ENCODE data around the gene ETFA. TPM values are rescaled to one million over a fixed set of nuclear protein-coding genes. Genes with fewer than 3 reads are reported as not detected.

Gene ETFA
- total and polyA plus RNA-seq, 9 of the 15 experiments (the other 6 are each of a cell fraction or from before 2014, with no cell fraction given), result 130 to 543 (median 232) TPM

- FAIRE-seq, result peak; percentile 26
- intact Hi-C loops (cut with micrococcal nuclease), result no loop called here
- TF ChIP-seq CHD1 (IDR thresholded peaks at IDR 0.05; ENCODE audit: low read length) (peak; percentile 76), EGR1 (conservative IDR thresholded peaks at IDR 0.05) (peak; percentile 66), VEZF1 (CRISPR knock-in tag; IDR thresholded peaks at IDR 0.05) (peak; percentile 55), BACH1 (tag; IDR thresholded peaks at IDR 0.05) (no peak), SAP30 (IDR thresholded peaks at IDR 0.05; ENCODE audit: borderline replicate concordance, insufficient read depth, low read depth, low read length, poor library complexity, severe bottlenecking) (peak; percentile 5), SMARCE1 (IDR thresholded peaks at IDR 0.05) (0 out of 2 replicates have a peak, but pooled peaks have one; percentile 19), HNRNPH1 (optimal IDR thresholded peaks at IDR 0.05; ENCODE audit: low read depth, low read length) (no peak), NR3C1 (CRISPR knock-in tag; IDR thresholded peaks at IDR 0.05) (no peak), PHB (CRISPR knock-in tag; IDR thresholded peaks at IDR 0.05) (no peak), ELF1 (tag; IDR thresholded peaks at IDR 0.05) (0 out of 2 replicates have a peak, but pooled peaks have one; percentile 3), REST (IDR thresholded peaks at IDR 0.05; ENCODE audit: borderline replicate concordance) (no peak), REST (CRISPR knock-in tag; IDR thresholded peaks at IDR 0.05; ENCODE audit: low read depth) (no peak)
Measured at GRCh38 chr15:76310475-76311099, 682 bp downstream of the ETFA start.

More at GRCh38 chr15:76310475-76311099, 682 bp downstream of the ETFA start:
- 0% methylated on average over 14 of the region's 16 CpGs for WGBS (ENCODE audit: insufficient coverage, low coverage, missing lambda C conversion rate)
- Histone ChIP-seq H3K27ac (ENCODE audit: extremely low read depth, low read depth, low read length) (peak overlapping the region; percentile 96), H3K4me3 (peak overlapping the region; percentile 97), H4K20me1 (replicated peaks; ENCODE audit: control insufficient read depth, insufficient read depth, low read length) (no peaks in the 10 kb centered on the region; the same call in 1 of the 2 replicates), H3K9me3 (replicated peaks; ENCODE audit: control insufficient read depth, insufficient read depth, low read depth, low read length) (no peaks in the 10 kb centered on the region), H3K9ac (ENCODE audit: insufficient read depth in 1 of 2, low read depth in 2 of 2, low read length in 2 of 2) (peak overlapping the region; percentile 98 to 99), H3K36me3 (ENCODE audit: control insufficient read depth, insufficient read depth, low read length) (peaks cover 14% of the 10 kb centered on the region; the same call in 2 of the 3 replicates), H3K27me3 (ENCODE audit: control insufficient read depth in 2 of 2, insufficient read depth in 2 of 2, low read length in 2 of 2) (no peaks in the 10 kb centered on the region), H3K9me1 (ENCODE audit: control insufficient read depth, insufficient read depth, low read length) (no peaks in the 10 kb centered on the region), H3K4me2 (ENCODE audit: insufficient read depth, low read length) (peak overlapping the region; percentile 85), H3K4me1 (replicated peaks in 1 of 2; ENCODE audit: control insufficient read depth in 2 of 2, insufficient read depth in 2 of 2, low read length in 2 of 2) (peaks cover 29 to 30% of the 10 kb centered on the region in 2 experiments), H3K79me2 (ENCODE audit: control insufficient read depth, insufficient read depth, low read length) (peaks cover 60% of the 10 kb centered on the region), H2AFZ (ENCODE audit: low read depth, low read length) (peak overlapping the region; percentile 91)
- in situ Hi-C loops (cut with MboI), result no loop called here
- POLR2A ChIA-PET, result interaction anchor here (1.3 to 2.8 kb wide), 6 partner anchors 12 to 25 kb away, joined by 3 to 20 read pairs (median 6); partner anchors contain the start of gene ISL2
- CTCF ChIA-PET (ENCODE audit: low intra/inter-chr PET ratio), result no interaction called here
- DNase-seq (ENCODE audit: extremely low read depth in 1 of 4, low spot score in 3 of 4), result peak in 3 of 4 experiments; percentile 18 to 55 (median 47)
- BruUV-seq (replicated peaks), result no TSS peak
- peak; percentile 36 for ATAC-seq
